DMS153 (cell line): ENCODE data around the gene HSCB.
"Not testable (repeated sequence)": the region's sequence is repeated elsewhere in the genome, so short reads cannot be mapped to it uniquely, and the experiment has no call there.

Experiments
- DNase-seq: peaks from one replicate; lab custom pipeline; 2025; lab: John Stamatoyannopoulos, UW

HSCB gene

DNA sequence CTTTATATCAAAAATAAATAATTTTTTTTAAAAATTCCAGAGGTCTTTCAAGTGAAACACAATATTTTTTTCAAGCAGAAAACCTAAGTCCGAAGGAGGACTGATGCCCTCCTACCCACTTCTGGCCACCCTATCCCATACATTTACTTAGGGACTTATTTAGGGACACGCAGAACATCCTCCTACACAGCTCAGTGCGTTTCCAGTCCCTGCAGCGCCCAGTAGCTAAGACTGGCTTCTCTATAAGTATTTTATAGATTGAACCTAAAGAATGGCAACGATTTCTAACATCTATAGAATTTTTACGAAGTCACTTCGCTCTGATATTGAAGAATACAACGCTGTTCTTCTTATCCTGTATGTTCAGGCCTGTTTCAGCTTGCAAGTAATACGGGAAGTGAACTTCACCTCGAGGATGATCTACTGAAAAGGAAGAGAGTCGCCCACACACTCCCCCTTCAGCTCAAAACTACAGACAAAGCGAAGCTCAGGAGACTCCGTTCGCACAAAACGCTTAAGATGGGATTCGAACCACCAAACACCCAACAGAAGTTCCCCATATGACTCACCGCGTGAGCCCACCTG, 547 bp upstream of the HSCB start:
- DNase-seq = no peak

DNA sequence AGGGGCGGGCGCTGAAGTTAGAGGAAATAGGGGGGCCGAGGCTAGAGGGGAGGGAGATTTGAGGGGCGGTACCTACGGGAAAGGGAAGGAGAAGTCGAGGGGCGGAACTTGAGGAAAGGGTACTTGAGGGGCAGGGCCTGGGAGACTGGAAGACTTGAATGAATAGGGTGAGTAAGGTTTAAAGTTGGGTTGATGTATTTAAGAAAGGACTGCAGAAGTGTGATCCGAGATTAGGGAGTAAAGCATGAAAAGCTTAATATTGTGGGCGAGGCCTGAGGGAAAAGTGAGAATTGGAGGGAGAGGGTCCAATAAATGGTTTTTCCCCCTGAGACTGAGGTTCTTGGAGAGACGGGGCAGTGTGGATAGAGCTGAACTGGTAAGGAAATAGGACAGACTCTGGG, 723 bp downstream of the HSCB start:
- no peak for DNase-seq

DNA sequence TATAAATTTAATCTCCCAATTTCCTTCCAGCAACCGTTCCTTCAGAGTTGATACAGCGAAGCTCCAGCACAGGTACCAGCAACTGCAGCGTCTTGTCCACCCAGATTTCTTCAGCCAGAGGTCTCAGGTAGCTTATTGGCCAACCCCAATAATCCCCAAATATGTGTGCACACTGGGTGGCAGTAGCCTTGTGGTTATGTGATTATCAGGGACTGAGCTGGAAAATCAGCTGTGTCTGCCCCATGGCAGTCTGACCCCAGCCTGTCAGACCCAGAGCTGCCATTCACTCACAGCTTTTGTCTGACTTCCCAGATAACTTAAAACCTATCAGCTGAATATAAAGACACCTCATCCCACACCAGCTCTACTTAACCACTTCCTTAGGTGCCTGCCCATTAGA, 2.0 kb downstream of the HSCB start:
- no peak for DNase-seq

DNA sequence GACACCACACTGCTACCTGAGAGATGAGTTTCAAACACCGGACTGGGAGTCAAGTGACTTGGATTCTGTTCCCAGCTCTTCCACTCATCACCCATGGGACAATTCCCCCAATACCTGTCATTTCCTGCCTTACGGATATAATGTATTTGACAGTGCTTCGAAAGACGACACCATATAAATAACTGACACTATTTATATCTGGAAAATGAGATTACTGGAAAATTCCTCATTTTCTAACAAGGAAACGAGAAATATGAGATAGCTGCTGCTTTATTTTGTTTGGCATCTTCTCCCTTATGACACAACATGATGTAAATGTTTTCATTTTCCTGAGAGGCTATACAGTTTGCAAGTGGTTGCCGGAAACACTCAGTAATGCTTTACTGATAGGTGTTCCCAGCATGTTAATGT, 8.6 kb downstream of the HSCB start:
- no peak for DNase-seq

DNA sequence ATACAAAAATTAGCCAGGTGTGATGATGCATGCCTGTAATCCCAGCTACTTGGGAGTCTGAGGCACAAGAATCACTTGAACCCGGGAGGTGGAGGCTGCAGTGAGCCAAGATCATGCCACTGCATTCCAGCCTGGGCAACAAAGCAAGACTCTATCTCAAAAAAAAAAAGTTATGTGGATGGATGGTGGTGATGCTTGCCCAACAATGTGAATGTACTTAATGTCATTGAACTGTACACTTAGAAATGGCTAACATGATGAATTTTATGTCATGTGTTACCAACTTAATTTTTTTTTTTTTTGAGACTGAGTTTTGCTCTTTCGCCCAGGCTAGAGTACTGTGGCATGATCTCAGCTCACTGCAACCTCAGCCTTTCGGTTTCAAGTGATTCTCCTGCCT, 12.7 kb downstream of the HSCB start:
- DNase-seq = not testable (repeated sequence)

DNA sequence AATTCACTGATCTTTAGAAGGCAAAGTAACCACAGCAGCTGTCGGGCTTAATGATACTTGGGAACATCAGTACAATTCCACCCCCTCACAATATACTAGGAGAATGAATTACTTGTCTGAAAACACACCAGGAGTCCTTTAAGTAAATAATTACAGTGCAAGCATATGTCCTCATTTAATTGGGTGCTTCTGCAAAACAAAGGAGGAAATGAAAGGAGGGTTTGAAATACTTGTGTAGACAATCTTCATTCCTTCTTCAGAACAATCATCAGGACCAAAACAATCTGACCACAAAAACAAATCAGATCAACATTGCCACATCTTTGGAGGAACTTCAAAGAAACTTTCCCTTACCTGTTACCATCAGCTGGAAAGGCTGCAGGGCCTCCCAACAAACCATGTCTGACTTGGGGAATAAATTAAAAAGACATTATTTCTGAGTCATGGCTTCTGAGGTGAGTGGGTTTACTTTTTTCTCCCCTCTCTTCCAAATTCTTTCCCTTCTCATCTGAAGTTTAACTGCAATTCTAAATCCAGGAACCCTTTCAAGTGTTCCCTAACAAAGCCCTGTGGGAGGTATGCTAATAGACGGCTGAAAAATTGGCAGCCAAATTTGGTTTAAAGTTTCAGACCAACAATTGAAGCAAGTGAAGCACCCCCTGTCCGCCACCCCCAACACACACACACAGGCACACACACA, 18.2 kb downstream of the HSCB start:
- DNase-seq = no peak

DNA sequence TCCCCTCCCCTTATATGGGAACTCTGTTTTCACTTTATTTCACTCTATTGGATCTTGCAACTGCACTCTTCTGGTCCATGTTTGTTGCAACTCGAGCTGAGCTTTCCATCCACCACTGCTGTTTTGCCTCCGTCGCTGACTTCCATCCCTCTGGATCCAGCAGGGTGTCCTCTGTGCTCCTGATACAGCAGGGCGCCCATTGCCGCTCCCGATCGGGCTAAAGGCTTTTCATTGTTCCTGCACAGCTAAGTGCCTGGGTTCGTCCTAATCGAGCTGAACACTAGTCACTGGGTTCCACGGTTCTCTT, 19.6 kb downstream of the HSCB start:
- DNase-seq = no peak

DNA sequence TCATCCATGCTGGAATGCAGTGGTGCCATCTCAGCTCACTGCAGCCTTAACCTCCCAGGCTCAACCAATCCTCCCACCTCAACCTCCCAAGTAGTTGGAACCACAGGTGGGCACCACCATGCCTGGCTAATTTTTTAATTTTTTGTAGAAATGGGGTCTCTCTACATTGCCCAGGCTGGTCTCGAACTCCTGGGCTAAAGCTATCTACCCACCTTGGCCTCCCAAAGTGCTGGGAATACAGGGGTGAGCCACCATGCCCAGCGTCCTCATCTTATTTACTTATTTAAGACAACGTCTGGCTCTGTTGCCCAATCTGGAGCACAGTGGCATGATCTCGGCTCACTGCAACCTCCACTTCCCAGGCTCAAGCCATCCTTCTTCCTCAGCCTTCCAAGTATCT, 20.2 kb downstream of the HSCB start:
- DNase-seq = not testable (repeated sequence)

DNA sequence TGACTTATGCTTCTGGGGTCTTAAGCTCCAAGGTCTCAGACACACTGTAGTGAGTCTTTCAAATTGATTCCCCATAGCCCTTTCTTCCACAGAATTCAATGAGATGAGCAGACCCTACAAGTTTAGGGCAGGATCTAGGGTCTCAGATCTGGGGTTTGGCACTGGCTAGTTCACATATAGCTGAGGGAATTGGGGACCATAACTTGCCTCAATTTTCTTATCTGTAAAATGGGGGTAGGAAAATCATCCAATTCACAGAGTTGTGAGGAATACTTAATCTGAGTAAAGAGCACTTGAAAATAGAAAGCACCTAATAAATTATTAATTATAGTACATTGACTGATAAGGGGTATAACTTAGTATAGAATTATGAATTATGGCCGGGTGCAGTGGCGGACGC, 24.8 kb downstream of the HSCB start:
- DNase-seq = no peak

DNA sequence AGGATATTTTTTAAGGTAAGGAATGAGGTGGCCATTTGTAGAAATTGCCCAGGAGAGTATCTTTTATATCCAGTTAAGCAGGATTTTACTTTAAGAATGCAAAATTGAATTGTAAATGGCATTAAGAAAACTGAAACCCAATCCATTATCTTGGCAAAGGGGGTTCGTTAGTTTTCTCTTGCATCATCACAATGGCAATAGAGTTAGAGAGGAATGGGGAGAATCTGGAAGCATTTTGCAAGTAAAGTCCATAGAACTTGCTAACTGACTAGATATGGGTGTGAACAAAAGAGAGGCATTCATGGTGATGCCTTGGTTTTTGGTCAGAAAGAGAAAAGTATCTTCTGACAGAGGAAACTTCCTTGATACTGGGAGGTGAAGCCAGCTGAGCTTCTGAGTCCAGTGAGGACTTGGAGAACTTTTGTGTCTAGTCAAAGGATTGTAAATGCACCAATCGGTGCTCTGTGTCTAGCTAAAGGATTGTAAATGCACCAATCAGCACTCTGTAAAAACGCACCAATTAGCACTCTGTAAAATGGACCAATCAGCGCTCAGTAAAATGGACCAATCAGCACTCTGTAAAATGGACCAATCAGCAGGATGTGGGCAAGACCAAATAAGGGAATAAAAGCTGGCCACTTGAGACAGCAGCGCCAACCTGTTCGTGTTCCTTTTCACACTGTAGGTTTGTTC, 27.0 kb downstream of the HSCB start:
- no peak for DNase-seq

DNA sequence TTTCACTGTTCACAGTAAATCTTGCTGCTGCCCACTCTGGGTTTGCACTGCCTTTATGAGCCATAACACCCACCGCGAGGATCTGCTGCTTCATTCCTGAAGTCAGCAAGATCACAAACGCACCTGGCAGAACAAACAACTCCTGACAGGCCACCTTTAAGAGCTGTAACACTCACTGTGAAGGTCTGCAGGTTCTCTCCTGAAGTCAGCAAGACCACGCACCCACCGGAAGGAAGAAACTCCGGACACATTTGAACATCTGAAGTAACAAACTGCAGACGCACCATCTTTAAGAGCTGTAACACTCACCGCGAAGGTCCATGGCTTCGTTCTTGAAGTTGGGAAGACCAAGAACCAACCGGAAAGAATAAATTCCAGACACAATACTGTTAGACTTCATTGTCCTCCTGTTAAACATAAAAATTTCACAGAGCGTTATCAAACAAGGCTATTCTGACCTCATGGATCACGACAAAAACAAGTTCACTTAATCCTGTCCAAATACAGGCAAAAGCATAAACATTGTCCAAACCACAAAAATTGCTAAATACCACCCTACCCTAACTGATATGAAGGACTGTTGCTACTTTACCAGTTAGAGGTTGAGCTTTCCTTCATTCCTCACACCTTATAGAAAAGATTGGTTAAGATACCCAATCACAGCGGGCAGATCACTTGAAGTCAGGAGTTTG, 27.7 kb downstream of the HSCB start:
- DNase-seq = no peak

DNA sequence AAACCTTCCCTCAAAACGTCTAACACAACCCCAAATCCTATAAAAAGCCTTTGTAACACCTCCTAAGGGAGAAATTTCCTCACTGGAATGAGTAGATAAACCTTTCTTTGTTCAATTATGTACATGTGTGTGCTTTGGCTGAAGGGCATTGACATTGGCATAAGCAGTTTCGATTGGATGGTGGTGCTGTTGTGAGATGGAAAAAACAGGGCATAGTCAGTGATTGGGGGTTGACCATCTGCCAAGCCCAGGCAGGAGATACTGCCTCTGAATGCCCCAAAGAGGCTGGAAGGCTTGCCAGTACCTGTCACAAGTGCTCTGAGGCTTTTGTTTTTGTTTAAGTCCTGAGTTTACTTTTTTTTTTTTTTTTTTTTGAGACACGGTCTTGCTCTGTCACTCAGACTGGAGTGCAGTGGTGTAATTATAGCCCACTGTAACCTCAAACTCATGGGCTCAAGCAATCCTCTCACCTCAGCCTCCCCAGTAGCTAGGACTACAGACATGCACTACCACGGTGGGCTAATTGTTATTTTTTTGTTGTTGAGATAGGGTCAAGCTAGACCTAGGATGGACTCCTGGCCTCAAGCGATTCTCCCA, 29.5 kb downstream of the HSCB start:
- peak; percentile 95 for DNase-seq

DNA sequence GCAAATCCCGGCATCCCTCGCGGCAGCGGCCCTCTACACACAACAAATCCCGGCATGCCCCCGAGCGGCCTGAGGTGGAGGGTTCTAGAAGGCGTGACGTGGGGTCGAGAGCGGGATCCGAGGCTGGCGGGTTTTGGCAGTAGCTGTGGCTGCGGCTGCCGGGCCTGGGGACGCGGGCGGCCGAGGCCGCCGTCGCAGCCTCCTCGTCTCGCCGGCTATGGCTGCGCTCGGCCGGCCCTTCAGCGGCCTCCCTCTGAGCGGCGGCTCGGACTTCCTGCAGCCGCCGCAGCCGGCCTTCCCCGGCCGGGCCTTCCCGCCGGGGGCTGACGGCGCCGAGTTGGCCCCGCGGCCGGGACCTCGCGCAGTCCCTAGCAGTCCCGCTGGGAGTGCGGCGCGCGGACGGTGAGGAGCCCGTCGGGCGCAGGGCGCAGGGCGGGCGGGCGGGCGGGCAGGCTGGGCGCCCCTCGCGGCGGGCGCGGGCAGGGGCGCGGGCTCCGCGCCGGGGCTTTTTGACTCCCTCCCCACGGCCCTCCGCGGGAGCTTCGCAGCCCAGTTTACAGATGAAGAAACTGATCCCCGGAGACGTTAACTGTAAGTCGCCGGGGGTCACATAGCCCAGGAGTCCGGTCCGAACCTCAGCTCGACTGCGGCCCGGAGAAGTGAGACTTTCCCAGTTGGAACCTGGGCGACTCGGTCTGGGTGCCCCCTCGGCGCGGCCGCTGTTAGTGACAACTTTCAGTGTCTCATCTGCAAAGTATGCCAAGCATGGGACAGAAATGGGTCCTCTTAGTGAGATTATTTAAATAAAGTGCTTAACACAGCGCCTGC, 31.0 kb downstream of the HSCB start, which contains the start of gene CCDC117:
CCDC117 (plus strand) TSS at position 63 of the 828 bp plus-strand sequence; CDS start at position 218, 155 bp downstream.
- peak; percentile 93 for DNase-seq

DNA sequence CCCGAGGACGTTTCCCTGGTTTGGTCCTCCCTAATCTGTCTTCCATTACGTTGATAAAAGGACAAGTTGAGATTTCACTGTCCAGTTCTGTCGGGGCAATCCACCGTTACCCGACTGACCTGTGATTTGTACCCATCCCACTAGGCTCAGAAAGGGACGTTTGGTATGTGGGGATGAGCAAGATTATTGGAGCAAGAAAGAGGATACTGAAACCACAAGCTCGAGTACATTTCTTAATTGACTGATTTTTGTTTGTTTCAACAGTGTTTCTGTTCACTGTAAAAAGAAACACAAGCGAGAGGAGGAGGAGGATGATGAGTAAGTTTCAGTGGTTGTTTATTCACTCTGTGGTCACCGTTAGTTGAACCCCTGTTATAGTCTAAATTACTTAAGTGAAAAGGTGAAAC, 31.6 kb downstream of the HSCB start:
- no peak for DNase-seq

DNA sequence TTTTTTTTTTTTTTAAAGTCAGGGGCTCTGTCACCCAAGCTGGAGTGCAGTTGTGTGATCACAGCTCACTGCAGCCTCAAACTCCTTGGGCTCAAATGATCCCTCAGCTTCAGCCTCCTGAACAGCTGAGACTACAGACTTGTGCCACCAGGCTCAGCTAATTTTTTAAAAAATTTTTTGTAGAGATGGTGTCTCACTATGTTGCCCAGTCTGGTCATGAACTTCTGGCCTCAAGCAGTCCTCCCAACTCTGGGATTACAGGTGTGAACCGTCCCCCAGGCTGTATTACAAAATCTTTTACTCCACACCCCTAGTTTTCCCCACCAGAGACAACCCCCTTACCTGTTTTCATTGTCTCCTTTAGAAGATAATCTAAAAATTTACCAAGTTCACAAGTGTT, 32.5 kb downstream of the HSCB start:
- no peak for DNase-seq

DNA sequence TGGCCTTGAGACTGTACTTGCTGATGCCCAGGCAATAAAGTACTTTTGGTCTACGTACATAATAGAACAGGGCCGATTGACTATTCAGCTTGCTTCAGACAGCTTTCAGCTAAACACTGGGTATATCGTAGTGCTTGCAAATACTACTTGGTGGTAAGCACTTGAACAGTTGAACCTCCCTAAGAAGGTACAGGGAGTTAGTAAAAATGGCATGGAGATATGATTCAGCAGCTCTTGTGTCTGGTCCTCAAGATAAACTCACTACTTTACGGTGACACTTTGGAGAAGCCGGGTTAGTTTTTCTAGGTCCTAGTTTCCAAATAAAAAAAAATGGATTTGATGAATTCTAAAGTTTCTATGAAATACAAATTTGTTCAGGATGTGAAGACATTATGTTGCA, 38.0 kb downstream of the HSCB start:
- no peak for DNase-seq

DNA sequence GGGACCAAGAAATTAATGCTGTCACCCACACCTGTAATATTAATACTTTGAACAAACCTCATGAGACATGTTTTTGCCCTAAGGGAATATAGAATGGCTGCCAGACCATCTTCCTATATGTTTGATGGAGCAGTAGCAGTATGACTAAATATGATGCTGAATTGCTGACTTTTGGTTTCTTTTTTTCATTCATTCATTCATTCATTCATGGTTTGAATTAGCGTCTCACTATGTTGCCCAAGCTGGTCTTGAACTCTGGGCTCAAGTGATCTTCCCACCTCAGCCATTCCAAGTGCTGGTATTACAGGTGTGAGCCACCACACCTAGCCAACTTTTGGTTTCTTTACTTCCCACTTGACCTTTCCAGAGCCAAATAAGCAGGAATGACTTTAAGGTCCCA, 38.5 kb downstream of the HSCB start:
- no peak for DNase-seq

DNA sequence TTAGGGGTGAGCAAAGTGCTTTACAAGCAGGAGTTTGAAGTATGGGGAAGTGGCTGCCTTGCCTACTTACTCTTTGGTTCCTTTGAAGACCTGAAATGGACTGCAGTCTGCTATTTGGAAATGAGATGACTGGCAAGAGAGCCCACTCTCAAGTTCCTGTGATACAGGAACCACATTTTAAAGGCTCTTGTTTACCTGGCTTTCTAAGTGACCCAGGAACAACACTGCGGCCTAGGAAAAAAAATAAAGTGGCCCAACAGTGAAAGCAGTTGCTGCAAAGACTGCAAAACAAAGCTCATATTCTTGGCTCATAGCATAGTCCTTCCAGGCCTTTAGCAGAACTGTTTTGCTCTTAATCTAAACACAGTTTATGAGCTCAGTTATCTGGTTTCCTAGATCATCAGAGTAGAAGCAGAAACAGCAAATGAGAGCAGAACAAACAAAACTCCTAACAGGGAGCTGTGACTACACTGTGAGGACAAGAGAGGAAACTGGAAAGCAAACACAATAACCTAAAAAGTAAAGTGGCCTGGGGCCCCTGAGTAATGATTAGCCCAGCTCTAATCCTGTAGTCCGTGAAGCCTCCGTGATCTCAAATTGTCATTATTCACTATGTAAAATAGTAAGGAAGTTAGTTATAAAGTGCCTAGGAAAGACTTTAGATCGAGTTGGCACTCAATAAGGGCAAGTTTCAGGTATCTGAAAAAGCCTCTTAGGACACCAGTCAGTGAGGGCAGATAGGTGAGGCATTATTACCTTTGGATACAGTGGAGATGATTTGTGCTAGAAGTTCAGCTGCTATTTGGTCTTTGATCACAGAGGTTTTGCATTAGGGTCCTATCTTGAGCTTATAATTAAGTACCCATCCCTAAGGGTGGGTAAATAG, 42.2 kb downstream of the HSCB start:
- peak; percentile 90 for DNase-seq

DNA sequence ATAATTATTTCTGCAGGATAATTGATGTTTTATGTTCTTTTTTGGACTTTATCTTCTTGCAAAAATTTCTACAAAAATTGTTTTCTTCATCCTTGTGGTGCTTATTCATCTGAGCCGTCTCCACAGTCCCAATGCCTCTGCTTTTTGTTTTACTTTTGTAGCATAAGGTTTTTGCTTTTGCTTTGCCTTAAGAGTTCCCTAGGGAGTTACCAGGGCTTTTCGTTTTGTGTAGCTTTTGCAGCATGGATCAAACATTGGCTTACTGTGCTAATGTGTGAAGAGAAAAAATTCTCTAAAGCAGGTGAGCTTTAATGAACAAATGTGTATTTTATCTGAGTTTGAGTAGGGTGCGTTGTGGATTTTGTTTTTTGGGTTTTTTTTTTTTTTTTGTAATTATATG, 46.8 kb downstream of the HSCB start:
- DNase-seq = peak; percentile 15

DNA sequence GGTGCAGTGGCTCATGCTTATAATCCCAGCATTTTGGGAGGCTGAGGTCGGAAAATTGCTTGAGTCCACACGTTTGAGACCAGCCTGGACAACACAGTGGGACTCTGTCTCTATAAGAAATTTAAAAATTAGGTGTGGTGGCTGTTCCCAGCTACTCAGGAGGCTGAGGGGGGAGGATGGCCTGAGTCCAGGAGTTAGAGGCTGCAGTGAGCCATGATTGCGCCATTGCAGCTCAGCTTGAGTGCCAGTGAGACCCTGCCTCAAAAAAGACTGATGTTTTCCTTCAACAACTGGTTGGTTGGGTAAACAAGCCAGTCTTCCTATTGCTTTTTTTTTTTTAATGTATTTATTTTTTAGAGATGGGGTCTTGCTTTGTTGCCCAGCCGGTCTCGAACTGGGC, 49.3 kb downstream of the HSCB start:
- DNase-seq = no peak
